K562 (cell line): ENCODE results near the gene PHF20.

ENCODE experiments used
- JUN ChIP-seq, 2 experiments: sonication (generic) in 1 of 2; formaldehyde crosslinking in 1 of 2; IDR thresholded peaks; 2 replicates each; pipeline versions ENCODE4 v1.6.1 to v1.8.0; 2012 to 2022; ENCODE audit warnings: borderline replicate concordance in 2 of 2, mild to moderate bottlenecking in 2 of 2, improper control_type of control experiment in 1 of 2, low read depth in 1 of 2, low read length in 1 of 2, missing genetic modification reagents in 1 of 2
- MTA3 ChIP-seq: fragments of 450-650 bp; formaldehyde crosslinking; IDR thresholded peaks from 2 replicates; pipeline ENCODE4 v1.6.1; 2017; ENCODE audit warnings: mild to moderate bottlenecking, borderline replicate concordance
- PHB2 ChIP-seq: fragments of 450-650 bp; IDR thresholded peaks from 2 replicates; pipeline ENCODE4 v1.6.1; 2017; ENCODE audit warnings: low read depth
- TCF7 ChIP-seq: sonication (generic); IDR thresholded peaks from 2 replicates; pipeline ENCODE4 v1.6.1; 2016; ENCODE audit warnings: antibody characterized with exemption, borderline replicate concordance

DNA sequence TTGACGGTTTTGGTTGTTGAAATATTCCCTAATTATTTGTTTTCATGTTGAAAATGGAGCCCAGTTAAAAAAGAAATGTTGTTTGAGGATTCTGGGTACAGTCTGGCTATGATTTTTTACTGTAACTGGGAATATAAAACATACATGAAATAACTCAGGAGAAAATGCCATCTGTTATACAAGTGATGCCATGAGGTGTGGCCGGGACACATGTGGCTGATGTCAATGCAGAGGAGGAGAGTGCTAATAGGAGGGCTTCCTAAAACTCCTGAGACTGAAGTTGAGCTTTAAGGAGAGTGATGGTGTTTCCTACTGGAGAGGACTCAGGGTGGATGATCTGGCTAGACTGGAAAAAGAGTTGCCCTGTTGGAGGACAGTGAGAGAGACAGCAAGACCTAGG lies 169.8 kb downstream of the PHF20 start:
- no peak for TF ChIP-seq MTA3
- TF ChIP-seq JUN (IDR thresholded peaks at IDR 0.05; ENCODE audit: borderline replicate concordance, low read depth, low read length): no peak
- no peak for TF ChIP-seq JUN (CRISPR knock-in tag; IDR thresholded peaks at IDR 0.05; ENCODE audit: borderline replicate concordance)
- TF ChIP-seq PHB2: no peak
- TF ChIP-seq TCF7: no peak
